MM.1S (cell line): Measurements from ENCODE around the gene ARMS2.

Source experiments
- DNase-seq: peaks from one replicate; pipeline ENCODE4 v3.0.0-alpha.2; 2015
- H2AFZ ChIP-seq: fragments of 300-600 bp; sonication (generic); 2 replicates; pipeline ENCODE4 v1.6.0; 2016; ENCODE audit warnings: antibody characterized with exemption, low read length
- H3F3A ChIP-seq: fragments of 300-600 bp; sonication (generic); 2 replicates; pipeline ENCODE4 v1.6.1; 2016; ENCODE audit warnings: mild to moderate bottlenecking, antibody characterized with exemption, low read length, moderate library complexity, mixed read lengths; ENCODE audit not compliant: insufficient read depth
- H3K27ac ChIP-seq: fragments of 300-600 bp; sonication (generic); 2 replicates; pipeline ENCODE4 v1.5.1; 2016; ENCODE audit warnings: mild to moderate bottlenecking, low read length
- H3K27me3 ChIP-seq: fragments of 300-600 bp; sonication (generic); replicated peaks from 2 replicates; pipeline ENCODE4 v1.6.0; 2016; ENCODE audit warnings: low read length; ENCODE audit not compliant: insufficient read depth
- H3K36me3 ChIP-seq: fragments of 300-600 bp; sonication (generic); replicated peaks from 2 replicates; pipeline ENCODE4 v1.6.1; 2016; ENCODE audit warnings: mild to moderate bottlenecking, low read length, mixed read lengths; ENCODE audit not compliant: insufficient read depth
- H3K4me1 ChIP-seq: fragments of 300-600 bp; sonication (generic); 2 replicates; pipeline ENCODE4 v1.6.1; 2016; ENCODE audit warnings: low read length, mixed read lengths
- H3K4me2 ChIP-seq: fragments of 300-600 bp; sonication (generic); 2 replicates; pipeline ENCODE4 v1.6.0; 2016; ENCODE audit warnings: low read depth, low read length
- H3K4me3 ChIP-seq: fragments of 300-600 bp; sonication (generic); 2 replicates; pipeline ENCODE4 v1.5.1; 2016; ENCODE audit warnings: low read length, mixed read lengths
- H3K79me2 ChIP-seq: fragments of 300-600 bp; sonication (generic); 2 replicates; pipeline ENCODE4 v1.6.1; 2016; ENCODE audit warnings: mixed run types, low read length, mixed read lengths
- H3K9ac ChIP-seq: fragments of 300-600 bp; sonication (generic); 2 replicates; pipeline ENCODE4 v1.6.1; 2016; ENCODE audit warnings: low read length, mixed read lengths
- H3K9me2 ChIP-seq: fragments of 300-600 bp; sonication (generic); replicated peaks from 2 replicates; pipeline ENCODE4 v1.6.1; 2016; ENCODE audit warnings: mild to moderate bottlenecking, low read length, mixed read lengths; ENCODE audit not compliant: insufficient read depth
- H3K9me3 ChIP-seq: fragments of 300-600 bp; sonication (generic); replicated peaks from 2 replicates; pipeline ENCODE4 v1.6.1; 2016; ENCODE audit warnings: mild to moderate bottlenecking, low read length, mixed read lengths; ENCODE audit not compliant: insufficient read depth
- H4K20me1 ChIP-seq: fragments of 300-600 bp; sonication (generic); 2 replicates; pipeline ENCODE4 v1.6.1; 2016; ENCODE audit warnings: mild to moderate bottlenecking, low read length, moderate library complexity, mixed read lengths; ENCODE audit not compliant: insufficient read depth
- EZH2 ChIP-seq: fragments of 300-600 bp; sonication (generic); optimal IDR thresholded peaks from 2 replicates; pipeline ENCODE3; 2017; ENCODE audit warnings: low read depth, mild to moderate bottlenecking, antibody characterized with exemption, low read length, mixed read lengths
- EZH2phosphoT487 ChIP-seq: fragments of 300-600 bp; sonication (generic); IDR thresholded peaks from 2 replicates; pipeline ENCODE4 v1.6.1; 2018; ENCODE audit warnings: antibody characterized with exemption, low read length
- TF ChIP-seq, protein P1 (sequence below): fragments of 300-600 bp; sonication (generic); IDR thresholded peaks from 2 replicates; pipeline ENCODE4 v1.5.1; 2016; ENCODE audit warnings: antibody characterized with exemption, low read length, mixed read lengths

ARMS2 gene

DNA sequence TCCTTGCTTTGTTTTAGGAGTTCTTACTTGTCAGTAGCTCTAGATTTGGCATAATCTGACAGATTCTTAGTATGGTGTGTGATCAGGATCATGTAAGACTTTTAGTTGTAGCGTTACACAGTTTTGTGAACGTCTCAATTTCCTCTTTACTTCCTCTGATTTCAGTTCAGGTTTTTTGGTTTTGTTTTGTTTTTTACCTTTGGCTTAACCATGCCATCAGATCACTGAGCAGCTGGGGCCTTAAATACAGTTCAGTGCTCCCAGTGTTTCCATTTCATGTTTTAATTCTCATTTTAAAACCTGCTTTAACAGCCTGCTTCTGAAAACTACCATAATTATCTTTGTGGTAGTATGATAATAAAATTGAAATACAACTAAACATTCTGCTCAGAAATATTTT lies 27.2 kb upstream of the ARMS2 start:
- no peak overlapping the region for H3K4me3 ChIP-seq
- H3K4me1 ChIP-seq, result no peaks in the 10 kb centered on the region
- no peak for TF ChIP-seq EZH2
- TF ChIP-seq EZH2phosphoT487, result no peak
- TF ChIP-seq, protein P1, sequence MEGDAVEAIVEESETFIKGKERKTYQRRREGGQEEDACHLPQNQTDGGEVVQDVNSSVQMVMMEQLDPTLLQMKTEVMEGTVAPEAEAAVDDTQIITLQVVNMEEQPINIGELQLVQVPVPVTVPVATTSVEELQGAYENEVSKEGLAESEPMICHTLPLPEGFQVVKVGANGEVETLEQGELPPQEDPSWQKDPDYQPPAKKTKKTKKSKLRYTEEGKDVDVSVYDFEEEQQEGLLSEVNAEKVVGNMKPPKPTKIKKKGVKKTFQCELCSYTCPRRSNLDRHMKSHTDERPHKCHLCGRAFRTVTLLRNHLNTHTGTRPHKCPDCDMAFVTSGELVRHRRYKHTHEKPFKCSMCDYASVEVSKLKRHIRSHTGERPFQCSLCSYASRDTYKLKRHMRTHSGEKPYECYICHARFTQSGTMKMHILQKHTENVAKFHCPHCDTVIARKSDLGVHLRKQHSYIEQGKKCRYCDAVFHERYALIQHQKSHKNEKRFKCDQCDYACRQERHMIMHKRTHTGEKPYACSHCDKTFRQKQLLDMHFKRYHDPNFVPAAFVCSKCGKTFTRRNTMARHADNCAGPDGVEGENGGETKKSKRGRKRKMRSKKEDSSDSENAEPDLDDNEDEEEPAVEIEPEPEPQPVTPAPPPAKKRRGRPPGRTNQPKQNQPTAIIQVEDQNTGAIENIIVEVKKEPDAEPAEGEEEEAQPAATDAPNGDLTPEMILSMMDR, result no peak
- H3K27me3 ChIP-seq, result no peaks in the 10 kb centered on the region
- H3K9me2 ChIP-seq, result no peaks in the 10 kb centered on the region
- no peak overlapping the region for H3K27ac ChIP-seq
- no peak overlapping the region for H3K9ac ChIP-seq
- H3K79me2 ChIP-seq, result no peaks in the 10 kb centered on the region
- no peaks in the 10 kb centered on the region for H4K20me1 ChIP-seq
- no peaks in the 10 kb centered on the region for H3K9me3 ChIP-seq
- no peak overlapping the region for H2AFZ ChIP-seq
- H3F3A ChIP-seq, result no peaks in the 10 kb centered on the region
- DNase-seq, result no peak
- no peaks in the 10 kb centered on the region for H3K36me3 ChIP-seq
- H3K4me2 ChIP-seq, result no peak overlapping the region

DNA sequence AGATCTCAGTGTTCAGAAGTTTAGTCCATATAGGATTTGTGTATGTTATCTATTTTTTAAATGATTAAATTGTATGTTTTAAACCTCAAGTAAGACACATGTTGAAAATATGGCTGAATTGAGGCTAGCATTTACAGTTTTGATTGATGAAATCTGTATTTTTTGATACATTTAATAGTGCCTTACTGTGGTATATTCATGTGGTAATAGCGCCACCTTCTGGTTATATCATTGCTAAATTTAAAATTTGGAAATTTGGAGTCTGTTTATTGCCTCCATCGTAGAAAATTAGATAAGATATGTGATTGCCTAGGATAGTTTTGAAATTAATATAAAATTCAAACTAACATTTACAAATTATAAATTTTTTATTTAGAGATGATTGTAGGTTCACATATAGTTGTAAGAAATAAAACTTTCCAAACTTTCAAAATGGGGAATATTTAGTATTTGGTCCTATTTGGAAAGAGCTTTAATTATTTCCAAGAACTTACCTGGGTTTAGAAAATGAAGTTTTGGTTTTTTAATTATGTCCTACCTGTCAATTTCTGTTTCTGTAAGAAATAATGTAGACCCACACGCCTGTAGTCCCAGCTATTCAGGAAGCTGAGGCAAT lies 19.1 kb upstream of the ARMS2 start:
- Histone ChIP-seq H2AFZ (no peak overlapping the region), H3K36me3 (no peaks in the 10 kb centered on the region), H3K9me3 (no peaks in the 10 kb centered on the region), H3K79me2 (no peaks in the 10 kb centered on the region), H3K9ac (no peak overlapping the region), H3K27ac (no peak overlapping the region), H3K4me2 (no peak overlapping the region), H3K4me1 (no peaks in the 10 kb centered on the region), H3K4me3 (no peak overlapping the region), H3K9me2 (no peaks in the 10 kb centered on the region), H3F3A (no peaks in the 10 kb centered on the region), H4K20me1 (no peaks in the 10 kb centered on the region), H3K27me3 (no peaks in the 10 kb centered on the region)
- DNase-seq, result peak; percentile 48
- TF ChIP-seq EZH2, result no peak
- TF ChIP-seq, protein P1, result peak; percentile 58

DNA sequence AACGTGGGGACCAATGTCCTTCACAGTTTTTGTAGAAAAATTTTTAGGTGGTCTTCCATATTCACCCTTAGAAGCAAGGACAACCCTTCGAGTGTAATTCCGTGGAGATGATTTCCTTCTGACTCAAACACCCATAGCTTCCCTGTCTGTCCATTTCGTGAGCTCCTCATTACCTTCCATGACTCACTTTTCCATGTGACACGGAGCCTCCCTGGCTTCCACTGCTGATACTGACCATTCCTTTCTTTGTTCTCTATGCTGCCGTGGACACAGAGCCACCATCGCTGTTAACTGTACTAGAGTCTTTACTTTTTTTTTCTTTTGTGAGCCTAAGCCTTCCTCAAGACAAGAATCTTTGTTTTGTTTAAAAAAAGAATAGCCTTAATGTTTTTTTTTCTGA lies 12.5 kb upstream of the ARMS2 start:
- no peak overlapping the region for H3K9ac ChIP-seq
- H3K27ac ChIP-seq, result no peak overlapping the region
- no peak for DNase-seq
- no peaks in the 10 kb centered on the region for H4K20me1 ChIP-seq
- no peak overlapping the region for H3K4me2 ChIP-seq
- H2AFZ ChIP-seq, result no peak overlapping the region
- no peak overlapping the region for H3K4me3 ChIP-seq
- H3K79me2 ChIP-seq, result no peaks in the 10 kb centered on the region
- TF ChIP-seq, protein P1, result no peak
- no peak for TF ChIP-seq EZH2phosphoT487
- no peak for TF ChIP-seq EZH2
- no peaks in the 10 kb centered on the region for H3K27me3 ChIP-seq
- no peaks in the 10 kb centered on the region for H3F3A ChIP-seq
- no peaks in the 10 kb centered on the region for H3K4me1 ChIP-seq
- no peaks in the 10 kb centered on the region for H3K9me2 ChIP-seq
- H3K36me3 ChIP-seq, result no peaks in the 10 kb centered on the region
- H3K9me3 ChIP-seq, result no peaks in the 10 kb centered on the region
